Activated CD4-positive, alpha-beta T cell treated with anti-CD3 and anti-CD28 coated beads, Interleukin-10, Interleukin-2, amounts not matched to agents 100 ng/mL and 50 ng/mL, durations not matched to agents 16 hours and 8 hours (primary cell): ENCODE measurements around the gene PRR3.
"Not testable (repeated sequence)": the region's sequence is repeated elsewhere in the genome, so short reads cannot be mapped to it uniquely, and the experiment has no call there.

ENCODE experiments used
- DNase-seq: peaks from one replicate; pipeline ENCODE4 v3.0.0-alpha.2; 2020

The PRR3 gene, protein sequence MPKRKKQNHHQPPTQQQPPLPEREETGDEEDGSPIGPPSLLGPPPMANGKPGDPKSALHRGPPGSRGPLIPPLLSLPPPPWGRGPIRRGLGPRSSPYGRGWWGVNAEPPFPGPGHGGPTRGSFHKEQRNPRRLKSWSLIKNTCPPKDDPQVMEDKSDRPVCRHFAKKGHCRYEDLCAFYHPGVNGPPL

GRCh38 chr6:30556906-30557682 lies at the start of gene PRR3:
TSS of gene PRR3 (plus strand) at chr6:30557295. CDS start at chr6:30557345, 50 bp downstream.
- peak; percentile 94 for DNase-seq

- no peak for DNase-seq
Observed at GRCh38 chr6:30507849-30508827, 49.0 kb upstream of the PRR3 start.

DNA sequence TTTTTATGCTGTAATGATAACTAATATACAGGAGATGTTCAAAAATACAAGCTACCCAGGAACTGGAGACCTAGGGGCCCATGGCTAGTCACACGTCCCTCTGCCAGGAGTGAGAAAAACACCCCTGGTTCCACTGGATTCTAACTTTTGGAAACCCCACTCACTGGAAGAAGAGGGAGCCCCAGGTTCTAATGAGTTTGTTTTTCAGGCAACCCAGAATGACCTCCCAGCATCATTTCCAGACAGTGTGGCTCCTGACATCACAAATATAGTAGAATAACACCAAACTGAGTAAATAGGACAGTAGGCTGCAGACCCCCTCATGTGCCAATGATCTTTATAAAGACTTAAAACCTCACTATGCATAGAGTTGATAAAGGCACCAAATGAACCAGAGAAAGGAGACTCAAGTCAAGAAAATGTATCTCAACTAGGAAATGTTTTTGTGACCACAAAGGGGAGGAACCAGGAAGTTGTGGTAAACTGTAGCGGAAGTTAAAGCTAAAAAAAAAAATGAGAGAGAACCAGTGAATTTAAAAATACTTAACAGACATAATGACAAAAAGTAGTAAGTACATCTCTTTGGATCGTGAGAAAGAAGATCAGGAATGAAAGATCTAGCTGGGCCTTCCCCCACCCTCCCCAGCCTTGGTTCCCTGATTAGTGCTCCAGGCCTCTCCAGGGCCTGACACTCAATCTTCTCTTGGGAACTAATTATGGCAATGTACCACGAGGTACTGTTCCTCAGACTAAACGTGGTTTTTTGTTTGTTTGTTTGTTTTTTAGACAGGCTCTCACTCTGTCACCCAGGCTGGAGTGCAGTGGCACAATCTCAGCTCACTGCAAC lies 48.0 kb upstream of the PRR3 start:
- peak; percentile 87 for DNase-seq

- no peak for DNase-seq
Observed at GRCh38 chr6:30510419-30511168, 46.5 kb upstream of the PRR3 start.

GRCh38 chr6:30511169-30511546 lies 45.9 kb upstream of the PRR3 start:
- no peak for DNase-seq

GRCh38 chr6:30513451-30513850 lies 43.6 kb upstream of the PRR3 start:
- DNase-seq: no peak

DNA sequence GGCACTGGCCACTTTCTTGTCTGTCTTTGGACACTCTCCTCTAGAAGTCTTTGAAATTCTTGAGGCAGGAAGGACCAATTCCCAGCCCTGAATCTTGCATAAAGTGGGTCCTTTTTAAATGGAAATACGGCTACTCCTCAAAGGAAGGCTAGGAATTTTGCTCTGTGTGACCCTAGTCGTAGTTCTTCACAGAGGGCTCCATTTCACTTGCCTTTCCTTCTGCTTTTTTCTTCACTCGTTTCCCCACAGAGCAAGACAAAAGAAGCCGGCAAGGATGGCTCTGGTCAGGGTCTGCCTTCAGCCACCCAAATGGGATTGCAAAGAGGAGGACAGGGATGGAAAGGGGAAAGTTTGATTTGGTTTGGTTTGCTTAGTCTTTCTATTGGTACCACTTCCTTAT lies 42.0 kb upstream of the PRR3 start:
- DNase-seq: no peak

- peak; percentile 97 for DNase-seq
Observed at GRCh38 chr6:30515944-30516753, 40.9 kb upstream of the PRR3 start.

GRCh38 chr6:30516754-30517076 lies 40.4 kb upstream of the PRR3 start:
- not testable (repeated sequence) for DNase-seq

GRCh38 chr6:30517767-30518504 lies 39.2 kb upstream of the PRR3 start:
- DNase-seq: not testable (repeated sequence)

- DNase-seq: peak; percentile 41
Observed at GRCh38 chr6:30518505-30519145, 38.5 kb upstream of the PRR3 start.

DNA sequence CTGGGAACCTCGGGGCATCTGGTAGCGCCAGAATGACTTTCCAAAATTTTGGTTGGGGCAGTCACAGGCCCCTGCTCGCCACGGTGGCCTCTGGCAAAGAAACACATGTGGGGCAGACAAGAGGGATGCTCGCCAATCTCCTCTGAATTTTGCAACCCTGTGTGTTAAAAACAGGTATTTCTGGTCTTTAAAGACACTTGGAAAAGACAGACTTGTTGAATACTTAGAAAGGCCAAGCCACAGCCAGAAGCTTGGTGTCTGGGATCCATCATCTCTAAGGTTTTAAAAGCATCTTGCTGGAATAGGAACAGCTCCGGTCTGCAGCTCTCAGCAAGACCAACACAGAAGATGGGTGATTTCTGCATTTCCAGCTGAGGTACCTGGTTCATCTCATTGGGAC lies 36.6 kb upstream of the PRR3 start:
- DNase-seq: no peak

GRCh38 chr6:30521082-30521481 lies 36.0 kb upstream of the PRR3 start:
- DNase-seq: not testable (repeated sequence)

DNA sequence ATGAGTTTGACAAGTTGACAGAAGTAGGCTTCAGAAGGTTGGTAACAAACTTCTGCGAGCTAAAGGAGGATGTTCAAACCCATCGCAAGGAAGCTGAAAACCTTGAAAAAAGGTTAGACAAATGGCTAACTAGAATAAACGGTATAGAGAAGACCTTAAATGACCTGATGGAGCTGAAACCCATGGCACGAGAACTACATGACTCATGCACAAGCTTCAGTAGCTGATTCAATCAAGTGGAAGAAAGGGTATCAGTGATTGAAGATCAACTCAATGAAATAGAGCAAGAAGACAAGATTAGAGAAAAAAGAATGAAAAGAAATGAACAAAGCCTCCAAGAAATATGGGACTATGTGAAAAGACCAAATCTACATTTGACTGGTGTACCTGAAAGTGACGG lies 35.1 kb upstream of the PRR3 start:
- DNase-seq: not testable (repeated sequence)

- DNase-seq: not testable (repeated sequence)
Observed at GRCh38 chr6:30526444-30526843, 30.7 kb upstream of the PRR3 start.

DNA sequence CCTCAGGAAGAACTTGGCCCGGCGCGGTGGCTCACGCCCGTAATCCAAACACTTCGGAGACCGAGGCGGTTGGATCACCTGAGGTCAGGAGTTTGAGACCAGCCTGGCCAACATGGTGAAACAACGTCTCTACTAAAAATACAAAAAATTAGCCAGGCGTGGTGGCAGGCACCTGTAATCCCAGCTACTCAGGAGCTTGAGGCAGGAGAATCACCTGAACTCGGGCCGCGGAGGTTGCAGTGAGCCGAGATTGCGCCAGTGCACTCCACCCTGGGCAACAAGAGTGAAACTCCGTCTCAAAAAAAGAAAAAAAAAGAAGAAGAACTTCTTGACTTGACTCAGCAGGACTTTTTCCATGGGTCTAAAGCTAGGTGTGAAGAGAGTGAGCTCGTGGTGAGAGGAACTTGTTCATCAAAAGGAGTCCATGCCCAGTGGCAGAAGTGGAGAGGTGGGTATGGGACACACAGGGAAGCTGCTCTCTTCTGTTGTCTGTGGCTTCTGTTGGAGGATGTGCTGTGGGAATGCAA lies 27.7 kb upstream of the PRR3 start:
- DNase-seq: peak; percentile 88

DNA sequence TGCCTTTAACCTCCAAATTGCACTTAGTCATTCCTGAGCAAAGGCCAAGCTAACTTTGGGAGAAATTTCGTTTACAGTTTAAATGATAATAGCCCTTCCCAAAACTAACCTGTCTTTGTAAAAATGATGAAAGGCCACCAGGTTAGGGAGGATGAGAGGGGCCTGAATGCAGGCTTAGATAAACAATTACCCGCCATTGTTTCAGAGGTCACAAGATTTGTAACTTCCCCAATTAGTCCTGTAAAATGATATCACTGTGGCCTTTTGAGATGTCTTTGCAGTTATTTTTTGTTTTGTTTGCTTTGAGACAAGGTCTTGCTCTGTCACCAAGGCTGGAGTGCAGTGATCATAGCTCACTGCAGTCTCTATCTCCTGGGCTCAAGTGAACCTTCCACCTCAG lies 27.1 kb upstream of the PRR3 start:
- DNase-seq: no peak

DNA sequence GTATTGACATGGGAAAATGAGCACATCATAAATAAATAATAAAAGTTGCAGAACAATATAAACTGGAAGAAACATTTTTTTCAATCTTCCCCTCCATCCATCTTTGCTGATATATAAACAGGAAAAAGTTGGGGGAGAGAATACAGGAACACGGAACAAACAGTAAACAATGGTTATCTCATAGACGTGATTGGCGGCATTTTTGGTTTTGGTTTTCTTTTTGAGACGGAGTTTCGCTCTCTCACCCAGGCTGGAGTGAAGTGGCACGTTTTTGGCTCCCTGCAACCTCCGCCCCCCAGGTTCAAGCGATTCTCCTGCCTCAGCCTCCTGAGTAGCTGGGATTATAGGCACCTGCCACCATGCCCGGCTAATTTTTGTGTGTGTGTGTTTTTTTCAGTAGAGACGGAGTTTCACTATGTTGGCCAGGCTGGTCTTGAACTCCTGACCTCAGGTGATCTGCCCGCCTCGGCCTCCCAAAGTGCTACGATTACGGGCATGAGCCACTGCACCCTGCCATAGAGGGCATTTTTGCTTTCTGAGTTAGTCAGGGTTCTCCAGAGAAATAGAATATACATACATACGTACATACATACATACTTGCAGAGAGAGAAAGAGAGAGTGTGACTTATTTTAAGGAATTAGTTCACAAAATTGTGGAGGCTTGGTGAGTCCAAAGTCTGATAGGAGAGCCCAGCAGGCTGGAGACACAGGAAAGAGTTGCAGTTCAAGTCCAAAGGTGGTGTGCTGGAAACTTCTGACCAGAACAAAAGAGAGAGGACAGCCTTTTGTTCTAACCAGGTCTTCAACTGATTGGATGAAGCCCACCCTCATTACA lies 23.4 kb upstream of the PRR3 start:
- peak; percentile 48 for DNase-seq
